HepG2 (cell line): ENCODE results near the gene STIMATE. TPM values are rescaled to one million over a fixed set of nuclear protein-coding genes. Genes with fewer than 3 reads are reported as not detected.

Experiments
- ATAC-seq: fragments of 200-7000 bp; cut with Tn5 transposase; 3 replicates; pipeline ENCODE4 v1.9.1; 2020; ENCODE audit warnings: mild to moderate bottlenecking, moderate library complexity
- Bru-seq: library from RNA; stranded (reverse); fragments of 400-500 nt; gene quantifications from one replicate; lab custom pipeline; 2021; lab: Mats Ljungman, UMichigan
- BruChase-seq, 2 experiments: library from RNA; stranded (reverse); fragments of 400-500 nt; gene quantifications; one replicate each; lab custom pipeline; 2021; lab: Mats Ljungman, UMichigan
- BruUV-seq: library from RNA; stranded (reverse); fragments of 400-500 nt; replicated peaks from 2 replicates; lab custom pipeline; 2021; lab: Mats Ljungman, UMichigan
- CTCF ChIA-PET: fragments of 300-600 bp; formaldehyde crosslinking; extraction: SDS; loops from one replicate; lab custom pipeline; 2021; ENCODE audit warnings: low total read pairs, inconsistent platforms, low intra/inter-chr PET ratio; lab: Yijun Ruan, JAX
- POLR2A ChIA-PET: fragments of 350-600 bp; sonication (Branson Sonifier 250); formaldehyde crosslinking; loops from one replicate; lab custom pipeline; 2020; ENCODE audit warnings: antibody characterized with exemption, inconsistent platforms; lab: Yijun Ruan, JAX
- DNase-seq: peaks from one replicate; pipeline ENCODE4 v3.0.0-alpha.2; 2015; ENCODE audit warnings: low spot score
- FAIRE-seq: peaks from 3 replicates; lab custom pipeline; 2011; peaks lifted over from hg19 to GRCh38; lab: Jason Lieb, UNC
- H2AFZ ChIP-seq: one replicate; pipeline ENCODE4 v1.6.1; 2011; ENCODE audit warnings: low read length, inconsistent platforms
- H3K27ac ChIP-seq: fragments of 300-600 bp; 3 replicates; pipeline ENCODE4 v1.8.0; 2011; ENCODE audit warnings: mixed run types, mild to moderate bottlenecking, mixed read lengths, low read length, inconsistent platforms; ENCODE audit not compliant: insufficient read depth; ENCODE audit errors: extremely low read length
- H3K27me3 ChIP-seq, 2 experiments: fragments of 200-600 bp in 1 of 2; 2 replicates in 1 of 2; 3 replicates in 1 of 2; pipeline versions ENCODE4 v1.6.0 to v1.8.0; 2011; ENCODE audit warnings: low read length in 2 of 2, mild to moderate bottlenecking in 2 of 2, moderate library complexity in 2 of 2, inconsistent platforms in 1 of 2; ENCODE audit not compliant: insufficient read depth in 2 of 2, control insufficient read depth in 1 of 2
- H3K36me3 ChIP-seq, 2 experiments: fragments of 200-600 bp in 1 of 2; replicated peaks in 1 of 2; 2 replicates in 1 of 2; 3 replicates in 1 of 2; pipeline versions ENCODE4 v1.5.1 to v1.8.0; 2011; ENCODE audit warnings: low read length in 2 of 2, inconsistent platforms in 1 of 2; ENCODE audit not compliant: insufficient read depth in 2 of 2, control insufficient read depth in 1 of 2
- H3K4me1 ChIP-seq: 2 replicates; pipeline ENCODE4 v1.5.1; 2012; ENCODE audit warnings: low read length, inconsistent platforms; ENCODE audit not compliant: insufficient read depth
- H3K4me2 ChIP-seq: 2 replicates; pipeline ENCODE4 v1.6.0; 2011; ENCODE audit warnings: low read depth, low read length, inconsistent platforms
- H3K4me3 ChIP-seq, 3 experiments: fragments of 200-600 bp in 1 of 3; sonication (generic), shearing (Covaris generic) in 1 of 3; replicated peaks in 1 of 3; 2 replicates each; pipeline ENCODE4 v1.5.1; 2011 to 2016; ENCODE audit warnings: low read length in 3 of 3, inconsistent platforms in 2 of 3, low read depth in 2 of 3, mild to moderate bottlenecking in 2 of 3, control low read depth in 1 of 3, mixed read lengths in 1 of 3; ENCODE audit not compliant: insufficient read depth in 1 of 3
- H3K79me2 ChIP-seq: one replicate; pipeline ENCODE4 v1.6.1; 2011; ENCODE audit warnings: low read length, inconsistent platforms; ENCODE audit not compliant: insufficient read depth
- H3K9ac ChIP-seq: 2 replicates; pipeline ENCODE4 v1.6.0; 2011; ENCODE audit warnings: mild to moderate bottlenecking, low read depth, low read length, inconsistent platforms; ENCODE audit not compliant: insufficient read depth
- H3K9me3 ChIP-seq: 2 replicates; pipeline ENCODE4 v1.5.1; 2012; ENCODE audit warnings: mild to moderate bottlenecking, low read length
- H4K20me1 ChIP-seq: 2 replicates; pipeline ENCODE4 v1.6.0; 2011; ENCODE audit warnings: inconsistent platforms, mild to moderate bottlenecking, low read length, moderate library complexity; ENCODE audit not compliant: insufficient read depth
- GATAD1 ChIP-seq: IDR thresholded peaks from 2 replicates; pipeline ENCODE4 v1.6.1; 2016; ENCODE audit warnings: missing genetic modification reagents, missing compliant biosample characterization
- MNT ChIP-seq: fragments of 450-650 bp; IDR thresholded peaks from 2 replicates; pipeline ENCODE4 v1.6.1; 2016
- MTERF4 ChIP-seq: sonication (generic); formaldehyde crosslinking; IDR thresholded peaks from 2 replicates; pipeline ENCODE4 v1.8.0; 2023; ENCODE audit warnings: mild to moderate bottlenecking, missing genetic modification reagents
- SIX1 ChIP-seq: sonication (generic); formaldehyde crosslinking; IDR thresholded peaks from 2 replicates; pipeline ENCODE4 v1.4.0; 2020; ENCODE audit warnings: missing genetic modification reagents, borderline replicate concordance
- ZBTB14 ChIP-seq: sonication (generic); formaldehyde crosslinking; IDR thresholded peaks from 2 replicates; pipeline ENCODE4 v1.4.0; 2020; ENCODE audit warnings: missing genetic modification reagents
- ZMYM3 ChIP-seq: sonication (generic); formaldehyde crosslinking; IDR thresholded peaks from 2 replicates; pipeline ENCODE4 v1.5.1; 2020; ENCODE audit warnings: mild to moderate bottlenecking, missing genetic modification reagents
- ZNF296 ChIP-seq: sonication (generic); formaldehyde crosslinking; conservative IDR thresholded peaks from 2 replicates; pipeline ENCODE4 v1.5.0; 2020; ENCODE audit warnings: mild to moderate bottlenecking, missing genetic modification reagents
- WGBS: methylation state at CpG from one replicate; pipeline ENCODE4 v1.1.6; 2017; ENCODE audit warnings: low lambda C conversion rate; 5-methylcytosine and 5-hydroxymethylcytosine counted together
- in situ Hi-C: cut with HindIII; loops from 2 replicates; pipeline ENCODE4 v1.10.0; 2017; ENCODE audit warnings: low pct_unique_long_range_greater_than_20kb; ENCODE audit not compliant: extremely low pct_ligation_motif_present
- intact Hi-C: fragments of 100-400 bp; cut with micrococcal nuclease; formaldehyde crosslinking; loops from one replicate; pipeline ENCODE4 v1.10.0; 2022; ENCODE audit not compliant: unreplicated experiment
- long read RNA-seq, 2 experiments: library from RNA in 1 of 2; library from polyadenylated mRNA in 1 of 2; stranded (forward) in 1 of 2; unstranded in 1 of 2; transcript quantifications; one replicate each; pipeline ENCODE4 v2.0.0, GENCODE V29; 2019 to 2022
- polyA minus RNA-seq, 3 experiments: library from RNA; depleted of rRNA, polyadenylated mRNA; stranded (reverse); fragments of >200 nt; gene quantifications; 2 replicates each; pipeline ENCODE4 v1.2.3, GENCODE V29; 2011; ENCODE audit warnings: low replicate concordance in 1 of 3
- polyA plus RNA-seq, 8 experiments: library from polyadenylated mRNA; depleted of rRNA in 3 of 8; stranded (reverse) in 7 of 8; unstranded in 1 of 8; fragments of >200 nt; fragmentation: Illumina TruSeq in 4 of 8; extraction: Trizol in 4 of 8; gene quantifications; 2 replicates each; pipeline versions ENCODE4 v1.2.1 to v1.2.3, GENCODE V29; 2011 to 2016; ENCODE audit warnings: low read depth in 4 of 8, missing spikeins in 1 of 8, mixed read lengths in 1 of 8; ENCODE audit not compliant: insufficient read depth in 1 of 8
- total RNA-seq, 5 experiments: library from RNA; depleted of rRNA; stranded (reverse); fragments of >200 nt; fragmentation: Illumina TruSeq; extraction: Trizol; gene quantifications; 2 replicates each; pipeline ENCODE4 v1.2.3, GENCODE V29; 2016; ENCODE audit warnings: low read depth in 1 of 5

The STIMATE gene
- total RNA-seq (2016; rRNA removed; fragmentation: Illumina TruSeq; extraction: Trizol) = 8.7 and 11.7 TPM in 2 replicates
- total RNA-seq (2016; cell fraction: cytosol; rRNA removed; fragmentation: Illumina TruSeq; extraction: Trizol; ENCODE audit: low read depth) = 18.2 and 18.6 TPM in 2 replicates
- 7.4 and 13.2 TPM in 2 replicates for total RNA-seq (2016; cell fraction: insoluble cytoplasmic fraction; rRNA removed; fragmentation: Illumina TruSeq; extraction: Trizol)
- total RNA-seq (2016; cell fraction: membrane; rRNA removed; fragmentation: Illumina TruSeq; extraction: Trizol) = 22.9 and 26.2 TPM in 2 replicates
- 6.8 and 12.1 TPM in 2 replicates for total RNA-seq (2016; cell fraction: nucleus; rRNA removed; fragmentation: Illumina TruSeq; extraction: Trizol)
- polyA plus RNA-seq (2011; rRNA removed) = 5.7 and 6.2 TPM in 2 replicates
- 6.4 and 6.8 TPM in 2 replicates for polyA plus RNA-seq (2011; cell fraction: cytosol; rRNA removed)
- polyA plus RNA-seq (2011; cell fraction: nucleus; rRNA removed) = 27.8 and 29.6 TPM in 2 replicates
- polyA plus RNA-seq (2012) = 5.6 and 5.9 TPM in 2 replicates
- 28.0 and 29.6 TPM in 2 replicates for polyA plus RNA-seq (2016; cell fraction: cytosol; fragmentation: Illumina TruSeq; extraction: Trizol; ENCODE audit: low read depth)
- polyA plus RNA-seq (2016; cell fraction: insoluble cytoplasmic fraction; fragmentation: Illumina TruSeq; extraction: Trizol; ENCODE audit: low read depth) = 8.4 and 9.2 TPM in 2 replicates
- 25.4 and 30.7 TPM in 2 replicates for polyA plus RNA-seq (2016; cell fraction: membrane; fragmentation: Illumina TruSeq; extraction: Trizol; ENCODE audit: low read depth)
- 12.9 and 17.4 TPM in 2 replicates for polyA plus RNA-seq (2016; cell fraction: nucleus; fragmentation: Illumina TruSeq; extraction: Trizol; ENCODE audit: insufficient read depth, low read depth)
- 11.7 and 11.8 TPM in 2 replicates for polyA minus RNA-seq (2011; rRNA and poly(A)+ RNA removed; ENCODE audit: low replicate concordance)
- polyA minus RNA-seq (2011; cell fraction: cytosol; rRNA and poly(A)+ RNA removed) = 6.1 and 8.6 TPM in 2 replicates
- polyA minus RNA-seq (2011; cell fraction: nucleus; rRNA and poly(A)+ RNA removed) = 5.3 and 7.9 TPM in 2 replicates
- Bru-seq, nascent RNA = percentile 51 among the genes with signal in this experiment
- percentile 85 among the genes with signal in this experiment for BruChase-seq, experiment 1, labeled RNA remaining after a 6-hour chase
- percentile 73 among the genes with signal in this experiment for BruChase-seq, experiment 2, labeled RNA remaining after a 2-hour chase
- long read RNA-seq, experiment 1, full-length matches to known transcripts = 6 of 6 reads
- long read RNA-seq, experiment 1, partial matches to known transcripts = 0 of 6 reads
- long read RNA-seq, experiment 1, other reads (novel, unspliced or antisense) = 0 of 6 reads
- long read RNA-seq, experiment 2, full-length matches to known transcripts = 15 of 25 reads
- long read RNA-seq, experiment 2, partial matches to known transcripts = 0 of 25 reads
- long read RNA-seq, experiment 2, other reads (novel, unspliced or antisense) = 10 of 25 reads

- ChIA-PET POLR2A (interaction anchor here (0.9 to 1.4 kb wide), 3 partner anchors 53 to 127 kb away, joined by 3 to 4 read pairs (median 3); partner anchors contain the start of gene NEK4), CTCF (no interaction called here)
- H3K27ac ChIP-seq = no peak within 1 kb of the TSS
- H3K4me1 ChIP-seq = peaks cover 51% of the 10 kb centered on the region
- no peak within 1 kb of the TSS for H2AFZ ChIP-seq
- no peaks in the 10 kb centered on the region for H3K36me3 ChIP-seq
- no peaks in the 10 kb centered on the region for H3K27me3 ChIP-seq
- H3K4me3 ChIP-seq = peak within 1 kb of the TSS; percentile 66 to 84 (median 82)
- in situ Hi-C loops = no loop called here
- intact Hi-C loops = no loop called here
- peak; percentile 94 for ATAC-seq
- 3% methylated on average over 23 of the region's 85 CpGs for WGBS
- no TSS peak for BruUV-seq
- H4K20me1 ChIP-seq = no peaks in the 10 kb centered on the region
- FAIRE-seq = peak; percentile 44
- DNase-seq = peak; percentile 61
- H3K9me3 ChIP-seq = no peaks in the 10 kb centered on the region
- peaks cover 11% of the 10 kb centered on the region for H3K79me2 ChIP-seq
- peak within 1 kb of the TSS; percentile 72 for H3K9ac ChIP-seq
- peak within 1 kb of the TSS; percentile 100 for H3K4me2 ChIP-seq
- TF ChIP-seq ZMYM3 (CRISPR knock-in tag) (no peak), MTERF4 (no peak), SIX1 (CRISPR knock-in tag) (no peak), GATAD1 (CRISPR knock-in tag) (peak; percentile 35; the same call in 1 of the 2 replicates), MNT (no peak), ZNF296 (CRISPR knock-in tag) (no peak), ZBTB14 (CRISPR knock-in tag) (no peak)
These were observed at the start of gene STIMATE for GRCh38 chr3:52897130-52898122. Gene STIMATE, minus strand, starts transcription at chr3:52897548. Its CDS starts 98 bp downstream, at chr3:52897450.
